Tibial artery (tissue), 4 donors: ENCODE results near the gene ZNF83.
"Not testable (repeated sequence)": the region's sequence is repeated elsewhere in the genome, so short reads cannot be mapped to it uniquely, and the experiment has no call there.

Experiments
- DNase-seq, 2 donors: peaks; one replicate each; pipeline ENCODE4 v3.0.0-alpha.2; 2019
- H3K27ac ChIP-seq, 2 donors: fragments of 200-600 bp; sonication (generic) in 1 of 2; 1 replicate in 1 of 2; 2 replicates in 1 of 2; pipeline ENCODE4 v1.5.1; 2018 to 2019; ENCODE audit warnings: mild to moderate bottlenecking in 1 of 2
- H3K27me3 ChIP-seq, 2 donors: fragments of 200-600 bp; sonication (generic) in 1 of 2; one replicate each; pipeline versions ENCODE4 v1.5.1 to v1.6.0; 2016 to 2019
- H3K36me3 ChIP-seq, 3 donors: fragments of 200-600 bp; sonication (generic) in 2 of 3; one replicate each; pipeline ENCODE4 v1.5.1; 2016 to 2019; ENCODE audit warnings: mild to moderate bottlenecking in 2 of 3
- H3K4me1 ChIP-seq, 4 donors: fragments of 200-600 bp; sonication (generic) in 2 of 4; 1 replicate in 3 of 4; 2 replicates in 1 of 4; pipeline ENCODE4 v1.5.1; 2016 to 2019
- H3K4me3 ChIP-seq, 2 donors: fragments of 200-600 bp; sonication (generic) in 1 of 2; 1 replicate in 1 of 2; 2 replicates in 1 of 2; pipeline ENCODE4 v1.5.1; 2018 to 2019; ENCODE audit warnings: mild to moderate bottlenecking in 2 of 2
- H3K9me3 ChIP-seq, 3 donors: fragments of 200-600 bp; sonication (generic) in 1 of 3; one replicate each; pipeline ENCODE4 v1.5.1; 2016 to 2019
- CTCF ChIP-seq, 2 experiments: fragments of 200-600 bp in 1 of 2; fragments of 450-650 bp in 1 of 2; IDR thresholded peaks; one replicate each; pipeline ENCODE4 v1.5.1; 2017 to 2019; ENCODE audit warnings: antibody characterized with exemption in 2 of 2, mild to moderate bottlenecking in 1 of 2, moderate library complexity in 1 of 2
- intact Hi-C: fragments of 100-400 bp; cut with DNase I; formaldehyde crosslinking; loops from one replicate; pipeline ENCODE4 v1.15.0; 2023; ENCODE audit warnings: low total_unique reads

The ZNF83 gene

GRCh38 chr19:52622261-52622660 is 15.9 kb downstream of the ZNF83 start:
- intact Hi-C loops, result loop anchor here (10.0 kb wide), 1 partner anchor 347 kb away; no protein-coding TSS in a partner anchor
- Histone ChIP-seq H3K27me3 (no peaks in the 10 kb centered on the region), H3K9me3 (no peaks in the 10 kb centered on the region), H3K4me3 (no peak overlapping the region), H3K4me1 (no peaks in the 10 kb centered on the region), H3K36me3 (peaks cover 28 to 85% (median 84%) of the 10 kb centered on the region in 3 donors), H3K27ac (no peak overlapping the region)
- DNase-seq, result no peak
- TF ChIP-seq CTCF (IDR thresholded peaks at IDR 0.05), result no peak

- DNase-seq, result no peak
- intact Hi-C loops, result loop anchor here (10.0 kb wide), 1 partner anchor 347 kb away; no protein-coding TSS in a partner anchor
- H3K36me3 ChIP-seq, result peaks cover 37 to 88% (median 84%) of the 10 kb centered on the region in 3 donors
- no peaks in the 10 kb centered on the region for H3K4me1 ChIP-seq
- no peaks in the 10 kb centered on the region for H3K27me3 ChIP-seq
- TF ChIP-seq CTCF (IDR thresholded peaks at IDR 0.05), result no peak
- no peak overlapping the region for H3K27ac ChIP-seq
- H3K4me3 ChIP-seq, result no peak overlapping the region
- peaks cover 0 to 6% (median 0%) of the 10 kb centered on the region in 3 donors for H3K9me3 ChIP-seq
These were observed 16.8 kb downstream of the ZNF83 start for GRCh38 chr19:52621376-52621775.

GRCh38 chr19:52613299-52613906 is 24.8 kb downstream of the ZNF83 start:
- peaks cover 0 to 19% (median 0%) of the 10 kb centered on the region in 3 donors for H3K9me3 ChIP-seq
- intact Hi-C loops, result no loop called here

GRCh38 chr19:52603558-52604207 is 34.5 kb downstream of the ZNF83 start:
- H3K27me3 ChIP-seq, result no peaks in the 10 kb centered on the region
- peak overlapping the region; percentile 56 to 69 for H3K27ac ChIP-seq
- intact Hi-C loops, result loop anchor here (5.0 kb wide), 1 partner anchor 34 kb away; the partner anchor contains the start of gene ZNF83
- H3K9me3 ChIP-seq, result no peaks in the 10 kb centered on the region
- TF ChIP-seq CTCF (IDR thresholded peaks at IDR 0.05), result no peak
- peaks cover 0 to 32% (median 12%) of the 10 kb centered on the region in 4 donors for H3K4me1 ChIP-seq
- H3K36me3 ChIP-seq, result peaks cover 0 to 3% (median 2%) of the 10 kb centered on the region in 3 donors
- DNase-seq, result no peak
- no peak overlapping the region for H3K4me3 ChIP-seq

More at GRCh38 chr19:52613299-52613906, 24.8 kb downstream of the ZNF83 start:
- H3K27me3 ChIP-seq, result no peaks in the 10 kb centered on the region
- no peak overlapping the region for H3K27ac ChIP-seq
- peaks cover 59 to 76% (median 65%) of the 10 kb centered on the region in 3 donors for H3K36me3 ChIP-seq
- H3K4me3 ChIP-seq, result no peak overlapping the region
- TF ChIP-seq CTCF (IDR thresholded peaks at IDR 0.05), result no peak
- no peaks in the 10 kb centered on the region for H3K4me1 ChIP-seq
- DNase-seq, result no peak

GRCh38 chr19:52602941-52603340 is 35.2 kb downstream of the ZNF83 start:
- Histone ChIP-seq H3K27me3 (no peaks in the 10 kb centered on the region), H3K4me3 (no peak overlapping the region), H3K27ac (peak overlapping the region; percentile 69 to 87), H3K4me1 (peaks cover 0 to 32% (median 12%) of the 10 kb centered on the region in 4 donors), H3K36me3 (peaks cover 0 to 3% (median 0%) of the 10 kb centered on the region in 3 donors), H3K9me3 (no peaks in the 10 kb centered on the region)
- no peak for TF ChIP-seq CTCF (IDR thresholded peaks at IDR 0.05)
- no peak for DNase-seq
- intact Hi-C loops, result loop anchor here (5.0 kb wide), 1 partner anchor 34 kb away; the partner anchor contains the start of gene ZNF83

GRCh38 chr19:52601974-52602366 is 36.2 kb downstream of the ZNF83 start:
- H3K36me3 ChIP-seq, H3K9me3 ChIP-seq, H3K27me3 ChIP-seq, DNase-seq: not testable (repeated sequence)
- Histone ChIP-seq H3K4me1 (peaks cover 0 to 32% (median 12%) of the 10 kb centered on the region in 4 donors), H3K27ac (peak overlapping the region; percentile 77 to 87), H3K4me3 (peak overlapping the region; percentile 59 to 64)
- intact Hi-C loops, result loop anchor here (5.0 kb wide), 1 partner anchor 35 kb away; the partner anchor contains the start of gene ZNF83
